HepG2 (cell line): Measurements from ENCODE around the gene MSRB3. TPM values are rescaled to one million over a fixed set of nuclear protein-coding genes. Genes with fewer than 3 reads are reported as not detected.

Experiments used
- ATAC-seq: fragments of 200-7000 bp; cut with Tn5 transposase; 3 replicates; pipeline ENCODE4 v1.9.1; 2020; ENCODE audit warnings: mild to moderate bottlenecking, moderate library complexity
- BruUV-seq: library from RNA; stranded (reverse); fragments of 400-500 nt; replicated peaks from 2 replicates; lab custom pipeline; 2021; lab: Mats Ljungman, UMichigan
- CTCF ChIA-PET: fragments of 300-600 bp; formaldehyde crosslinking; extraction: SDS; loops from one replicate; lab custom pipeline; 2021; ENCODE audit warnings: low total read pairs, inconsistent platforms, low intra/inter-chr PET ratio; lab: Yijun Ruan, JAX
- POLR2A ChIA-PET: fragments of 350-600 bp; sonication (Branson Sonifier 250); formaldehyde crosslinking; loops from one replicate; lab custom pipeline; 2020; ENCODE audit warnings: antibody characterized with exemption, inconsistent platforms; lab: Yijun Ruan, JAX
- DNase-seq: peaks from one replicate; pipeline ENCODE4 v3.0.0-alpha.2; 2015; ENCODE audit warnings: low spot score
- FAIRE-seq: peaks from 3 replicates; lab custom pipeline; 2011; peaks lifted over from hg19 to GRCh38; lab: Jason Lieb, UNC
- H2AFZ ChIP-seq: one replicate; pipeline ENCODE4 v1.6.1; 2011; ENCODE audit warnings: low read length, inconsistent platforms
- H3K27ac ChIP-seq: fragments of 300-600 bp; 3 replicates; pipeline ENCODE4 v1.8.0; 2011; ENCODE audit warnings: mixed run types, mild to moderate bottlenecking, mixed read lengths, low read length, inconsistent platforms; ENCODE audit not compliant: insufficient read depth; ENCODE audit errors: extremely low read length
- H3K27me3 ChIP-seq, 2 experiments: fragments of 200-600 bp in 1 of 2; 2 replicates in 1 of 2; 3 replicates in 1 of 2; pipeline versions ENCODE4 v1.6.0 to v1.8.0; 2011; ENCODE audit warnings: low read length in 2 of 2, mild to moderate bottlenecking in 2 of 2, moderate library complexity in 2 of 2, inconsistent platforms in 1 of 2; ENCODE audit not compliant: insufficient read depth in 2 of 2, control insufficient read depth in 1 of 2
- H3K36me3 ChIP-seq, 2 experiments: fragments of 200-600 bp in 1 of 2; replicated peaks in 1 of 2; 2 replicates in 1 of 2; 3 replicates in 1 of 2; pipeline versions ENCODE4 v1.5.1 to v1.8.0; 2011; ENCODE audit warnings: low read length in 2 of 2, inconsistent platforms in 1 of 2; ENCODE audit not compliant: insufficient read depth in 2 of 2, control insufficient read depth in 1 of 2
- H3K4me1 ChIP-seq: 2 replicates; pipeline ENCODE4 v1.5.1; 2012; ENCODE audit warnings: low read length, inconsistent platforms; ENCODE audit not compliant: insufficient read depth
- H3K4me2 ChIP-seq: 2 replicates; pipeline ENCODE4 v1.6.0; 2011; ENCODE audit warnings: low read depth, low read length, inconsistent platforms
- H3K4me3 ChIP-seq, 3 experiments: fragments of 200-600 bp in 1 of 3; sonication (generic), shearing (Covaris generic) in 1 of 3; replicated peaks in 1 of 3; 2 replicates each; pipeline ENCODE4 v1.5.1; 2011 to 2016; ENCODE audit warnings: low read length in 3 of 3, inconsistent platforms in 2 of 3, low read depth in 2 of 3, mild to moderate bottlenecking in 2 of 3, control low read depth in 1 of 3, mixed read lengths in 1 of 3; ENCODE audit not compliant: insufficient read depth in 1 of 3
- H3K79me2 ChIP-seq: one replicate; pipeline ENCODE4 v1.6.1; 2011; ENCODE audit warnings: low read length, inconsistent platforms; ENCODE audit not compliant: insufficient read depth
- H3K9ac ChIP-seq: 2 replicates; pipeline ENCODE4 v1.6.0; 2011; ENCODE audit warnings: mild to moderate bottlenecking, low read depth, low read length, inconsistent platforms; ENCODE audit not compliant: insufficient read depth
- H3K9me3 ChIP-seq: 2 replicates; pipeline ENCODE4 v1.5.1; 2012; ENCODE audit warnings: mild to moderate bottlenecking, low read length
- H4K20me1 ChIP-seq: 2 replicates; pipeline ENCODE4 v1.6.0; 2011; ENCODE audit warnings: inconsistent platforms, mild to moderate bottlenecking, low read length, moderate library complexity; ENCODE audit not compliant: insufficient read depth
- ARHGAP35 ChIP-seq: sonication (generic); formaldehyde crosslinking; IDR thresholded peaks from 2 replicates; pipeline ENCODE4 v1.9.0; 2022; ENCODE audit warnings: mild to moderate bottlenecking, inconsistent platforms, moderate library complexity, missing genetic modification reagents, borderline replicate concordance
- CBFB ChIP-seq: sonication (generic); formaldehyde crosslinking; IDR thresholded peaks from 2 replicates; pipeline ENCODE4 v1.4.0; 2020; ENCODE audit warnings: missing genetic modification reagents
- HDAC1 ChIP-seq: sonication (generic); formaldehyde crosslinking; IDR thresholded peaks from 2 replicates; pipeline ENCODE4 v1.5.1; 2020; ENCODE audit warnings: mild to moderate bottlenecking, missing genetic modification reagents
- MED13 ChIP-seq: sonication (generic); formaldehyde crosslinking; IDR thresholded peaks from 2 replicates; pipeline ENCODE4 v1.5.0; 2020; ENCODE audit warnings: missing genetic modification reagents
- MXD3 ChIP-seq: IDR thresholded peaks from 2 replicates; pipeline ENCODE4 v1.6.1; 2016; ENCODE audit warnings: mild to moderate bottlenecking, missing biosample characterization, missing genetic modification reagents
- WIZ ChIP-seq: sonication (generic); formaldehyde crosslinking; IDR thresholded peaks from 2 replicates; pipeline ENCODE4 v1.5.1; 2020; ENCODE audit warnings: mild to moderate bottlenecking, missing genetic modification reagents
- ZNF331 ChIP-seq: sonication (generic); formaldehyde crosslinking; IDR thresholded peaks from 2 replicates; pipeline ENCODE4 v1.4.0; 2020; ENCODE audit warnings: missing genetic modification reagents
- ZNF382 ChIP-seq: sonication (generic); formaldehyde crosslinking; IDR thresholded peaks from 2 replicates; pipeline ENCODE4 v1.5.0; 2020; ENCODE audit warnings: missing genetic modification reagents, mild to moderate bottlenecking, borderline replicate concordance
- ZNF563 ChIP-seq: sonication (generic); formaldehyde crosslinking; IDR thresholded peaks from 2 replicates; pipeline ENCODE4 v1.8.0; 2022; ENCODE audit warnings: mild to moderate bottlenecking, moderate library complexity, missing genetic modification reagents
- ZNF775 ChIP-seq: sonication (generic); formaldehyde crosslinking; IDR thresholded peaks from 2 replicates; pipeline ENCODE4 v1.4.0; 2020; ENCODE audit warnings: missing genetic modification reagents, mild to moderate bottlenecking, moderate library complexity, borderline replicate concordance
- ZNF83 ChIP-seq: sonication (generic); formaldehyde crosslinking; IDR thresholded peaks from 2 replicates; pipeline ENCODE4 v1.4.0; 2020; ENCODE audit warnings: missing genetic modification reagents, mild to moderate bottlenecking, borderline replicate concordance
- WGBS: methylation state at CpG from one replicate; pipeline ENCODE4 v1.1.6; 2017; ENCODE audit warnings: low lambda C conversion rate; 5-methylcytosine and 5-hydroxymethylcytosine counted together
- in situ Hi-C: cut with HindIII; loops from 2 replicates; pipeline ENCODE4 v1.10.0; 2017; ENCODE audit warnings: low pct_unique_long_range_greater_than_20kb; ENCODE audit not compliant: extremely low pct_ligation_motif_present
- intact Hi-C: fragments of 100-400 bp; cut with micrococcal nuclease; formaldehyde crosslinking; loops from one replicate; pipeline ENCODE4 v1.10.0; 2022; ENCODE audit not compliant: unreplicated experiment
- polyA plus RNA-seq, 8 experiments: library from polyadenylated mRNA; depleted of rRNA in 3 of 8; stranded (reverse) in 7 of 8; unstranded in 1 of 8; fragments of >200 nt; fragmentation: Illumina TruSeq in 4 of 8; extraction: Trizol in 4 of 8; gene quantifications; 2 replicates each; pipeline versions ENCODE4 v1.2.1 to v1.2.3, GENCODE V29; 2011 to 2016; ENCODE audit warnings: low read depth in 4 of 8, missing spikeins in 1 of 8, mixed read lengths in 1 of 8; ENCODE audit not compliant: insufficient read depth in 1 of 8
- total RNA-seq, 5 experiments: library from RNA; depleted of rRNA; stranded (reverse); fragments of >200 nt; fragmentation: Illumina TruSeq; extraction: Trizol; gene quantifications; 2 replicates each; pipeline ENCODE4 v1.2.3, GENCODE V29; 2016; ENCODE audit warnings: low read depth in 1 of 5
- TF ChIP-seq, protein P1 (sequence below): fragments of 450-650 bp; IDR thresholded peaks from 2 replicates; pipeline ENCODE4 v1.6.1; 2017; ENCODE audit warnings: mild to moderate bottlenecking
- TF ChIP-seq, protein P2 (sequence below): sonication (generic); formaldehyde crosslinking; IDR thresholded peaks from 2 replicates; pipeline ENCODE4 v1.4.0; 2020; ENCODE audit warnings: missing genetic modification reagents

The MSRB3 gene
- total and polyA plus RNA-seq, 2 of the 13 experiments (the other 11 are each of a cell fraction or from before 2014, with no cell fraction given) = 1.5 to 1.9 TPM

DNA sequence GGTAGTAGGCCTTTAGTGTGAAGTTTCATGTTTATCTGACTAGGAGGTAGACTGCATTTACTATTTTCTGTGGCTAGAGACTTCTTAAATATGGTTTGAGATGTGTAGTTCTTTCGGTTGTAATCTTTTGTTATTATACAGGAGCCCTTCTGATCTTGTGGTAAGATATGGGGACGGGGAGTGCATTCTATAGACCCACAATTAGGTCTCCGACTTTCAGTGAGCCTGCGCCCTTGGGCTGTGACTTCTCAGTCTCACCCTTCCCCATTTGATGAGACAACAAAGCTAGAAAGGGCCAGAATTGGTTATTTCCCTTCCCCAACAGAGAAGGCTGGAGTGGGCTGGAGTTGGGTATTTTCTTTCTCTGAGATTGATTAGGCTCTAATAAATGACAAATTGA lies 130.0 kb downstream of the MSRB3 start:
- H3K9ac ChIP-seq = no peak overlapping the region
- no peak for FAIRE-seq
- BruUV-seq = no TSS peak
- no peaks in the 10 kb centered on the region for H3K36me3 ChIP-seq
- no peak overlapping the region for H2AFZ ChIP-seq
- no peak for TF ChIP-seq MED13 (CRISPR knock-in tag)
- 77% methylated on average over 4 of the region's 4 CpGs for WGBS
- no peak overlapping the region for H3K4me3 ChIP-seq
- intact Hi-C loops = no loop called here
- H3K4me1 ChIP-seq = no peaks in the 10 kb centered on the region
- no peak overlapping the region for H3K4me2 ChIP-seq
- ChIA-PET POLR2A (no interaction called here), CTCF (no interaction called here)
- no peaks in the 10 kb centered on the region for H3K9me3 ChIP-seq
- no peaks in the 10 kb centered on the region for H3K79me2 ChIP-seq
- in situ Hi-C loops = no loop called here
- DNase-seq = no peak
- no peaks in the 10 kb centered on the region for H3K27me3 ChIP-seq
- H4K20me1 ChIP-seq = no peaks in the 10 kb centered on the region
- no peak for ATAC-seq
- no peak overlapping the region for H3K27ac ChIP-seq

GRCh38 chr12:65409726-65410125 lies 131.2 kb downstream of the MSRB3 start:
- H3K4me3 ChIP-seq = no peak overlapping the region
- ATAC-seq = no peak
- H3K27ac ChIP-seq = no peak overlapping the region
- ChIA-PET POLR2A (no interaction called here), CTCF (no interaction called here)
- WGBS = 62% methylated on average over 1 of the region's 1 CpG
- H4K20me1 ChIP-seq = no peaks in the 10 kb centered on the region
- intact Hi-C loops = no loop called here
- no peak for FAIRE-seq
- in situ Hi-C loops = no loop called here
- no peak overlapping the region for H3K9ac ChIP-seq
- no peaks in the 10 kb centered on the region for H3K4me1 ChIP-seq
- no peak overlapping the region for H3K4me2 ChIP-seq
- no peaks in the 10 kb centered on the region for H3K9me3 ChIP-seq
- no TSS peak for BruUV-seq
- no peak overlapping the region for H2AFZ ChIP-seq
- H3K36me3 ChIP-seq = no peaks in the 10 kb centered on the region
- no peaks in the 10 kb centered on the region for H3K27me3 ChIP-seq
- no peak for DNase-seq
- no peaks in the 10 kb centered on the region for H3K79me2 ChIP-seq
- TF ChIP-seq ARHGAP35 (CRISPR knock-in tag) (no peak), WIZ (CRISPR knock-in tag) (no peak), HDAC1 (CRISPR knock-in tag) (no peak), ZNF83 (no peak), MXD3 (CRISPR knock-in tag) (no peak), ZNF563 (CRISPR knock-in tag) (no peak), ZNF331 (CRISPR knock-in tag) (no peak), CBFB (no peak), ZNF775 (CRISPR knock-in tag) (no peak), ZNF382 (no peak)
- TF ChIP-seq, protein P1, sequence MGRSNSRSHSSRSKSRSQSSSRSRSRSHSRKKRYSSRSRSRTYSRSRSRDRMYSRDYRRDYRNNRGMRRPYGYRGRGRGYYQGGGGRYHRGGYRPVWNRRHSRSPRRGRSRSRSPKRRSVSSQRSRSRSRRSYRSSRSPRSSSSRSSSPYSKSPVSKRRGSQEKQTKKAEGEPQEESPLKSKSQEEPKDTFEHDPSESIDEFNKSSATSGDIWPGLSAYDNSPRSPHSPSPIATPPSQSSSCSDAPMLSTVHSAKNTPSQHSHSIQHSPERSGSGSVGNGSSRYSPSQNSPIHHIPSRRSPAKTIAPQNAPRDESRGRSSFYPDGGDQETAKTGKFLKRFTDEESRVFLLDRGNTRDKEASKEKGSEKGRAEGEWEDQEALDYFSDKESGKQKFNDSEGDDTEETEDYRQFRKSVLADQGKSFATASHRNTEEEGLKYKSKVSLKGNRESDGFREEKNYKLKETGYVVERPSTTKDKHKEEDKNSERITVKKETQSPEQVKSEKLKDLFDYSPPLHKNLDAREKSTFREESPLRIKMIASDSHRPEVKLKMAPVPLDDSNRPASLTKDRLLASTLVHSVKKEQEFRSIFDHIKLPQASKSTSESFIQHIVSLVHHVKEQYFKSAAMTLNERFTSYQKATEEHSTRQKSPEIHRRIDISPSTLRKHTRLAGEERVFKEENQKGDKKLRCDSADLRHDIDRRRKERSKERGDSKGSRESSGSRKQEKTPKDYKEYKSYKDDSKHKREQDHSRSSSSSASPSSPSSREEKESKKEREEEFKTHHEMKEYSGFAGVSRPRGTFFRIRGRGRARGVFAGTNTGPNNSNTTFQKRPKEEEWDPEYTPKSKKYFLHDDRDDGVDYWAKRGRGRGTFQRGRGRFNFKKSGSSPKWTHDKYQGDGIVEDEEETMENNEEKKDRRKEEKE = no peak
- TF ChIP-seq, protein P2, sequence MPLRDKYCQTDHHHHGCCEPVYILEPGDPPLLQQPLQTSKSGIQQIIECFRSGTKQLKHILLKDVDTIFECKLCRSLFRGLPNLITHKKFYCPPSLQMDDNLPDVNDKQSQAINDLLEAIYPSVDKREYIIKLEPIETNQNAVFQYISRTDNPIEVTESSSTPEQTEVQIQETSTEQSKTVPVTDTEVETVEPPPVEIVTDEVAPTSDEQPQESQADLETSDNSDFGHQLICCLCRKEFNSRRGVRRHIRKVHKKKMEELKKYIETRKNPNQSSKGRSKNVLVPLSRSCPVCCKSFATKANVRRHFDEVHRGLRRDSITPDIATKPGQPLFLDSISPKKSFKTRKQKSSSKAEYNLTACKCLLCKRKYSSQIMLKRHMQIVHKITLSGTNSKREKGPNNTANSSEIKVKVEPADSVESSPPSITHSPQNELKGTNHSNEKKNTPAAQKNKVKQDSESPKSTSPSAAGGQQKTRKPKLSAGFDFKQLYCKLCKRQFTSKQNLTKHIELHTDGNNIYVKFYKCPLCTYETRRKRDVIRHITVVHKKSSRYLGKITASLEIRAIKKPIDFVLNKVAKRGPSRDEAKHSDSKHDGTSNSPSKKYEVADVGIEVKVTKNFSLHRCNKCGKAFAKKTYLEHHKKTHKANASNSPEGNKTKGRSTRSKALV (CRISPR knock-in tag) = no peak
